HG03064 (cell line): ENCODE results near the gene ZNF341.
"Not testable (repeated sequence)": the region's sequence is repeated elsewhere in the genome, so short reads cannot be mapped to it uniquely, and the experiment has no call there.

Source experiments
- ATAC-seq: cut with Tn5 transposase; IDR thresholded peaks from one replicate; pipeline ENCODE4 v1.9.1; 2021; ENCODE audit warnings: low read depth; ENCODE audit not compliant: unreplicated experiment

ZNF341 gene

DNA sequence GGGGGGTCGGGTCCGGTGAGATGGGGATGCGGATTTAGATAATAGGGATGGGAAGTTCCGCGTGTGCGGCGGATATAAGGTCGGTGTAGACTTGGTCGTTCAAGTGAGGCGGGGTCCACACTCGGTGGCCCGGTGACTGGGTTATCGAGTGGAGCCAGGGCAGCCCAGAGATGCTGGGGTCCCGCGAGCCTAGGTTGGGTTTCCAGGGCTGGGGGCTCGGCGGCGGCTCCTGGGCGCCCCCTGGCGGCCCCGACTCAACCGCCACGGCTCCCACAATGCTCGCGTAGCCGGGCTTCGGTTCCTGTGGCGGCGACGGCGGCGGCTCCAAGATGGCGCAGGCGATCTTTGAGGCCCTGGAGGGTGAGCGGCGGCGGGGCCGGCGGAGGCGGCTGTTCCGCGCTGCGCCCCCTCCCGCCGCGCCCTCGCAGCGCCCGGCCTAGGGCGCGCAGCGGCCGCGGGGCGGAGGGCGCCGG lies at the start of gene ZNF341:
Gene ZNF341 (plus strand): TSS at position 304 of the 473 bp plus-strand sequence. CDS start 26 bp downstream, at position 330.
- peak; percentile 58 for ATAC-seq

DNA sequence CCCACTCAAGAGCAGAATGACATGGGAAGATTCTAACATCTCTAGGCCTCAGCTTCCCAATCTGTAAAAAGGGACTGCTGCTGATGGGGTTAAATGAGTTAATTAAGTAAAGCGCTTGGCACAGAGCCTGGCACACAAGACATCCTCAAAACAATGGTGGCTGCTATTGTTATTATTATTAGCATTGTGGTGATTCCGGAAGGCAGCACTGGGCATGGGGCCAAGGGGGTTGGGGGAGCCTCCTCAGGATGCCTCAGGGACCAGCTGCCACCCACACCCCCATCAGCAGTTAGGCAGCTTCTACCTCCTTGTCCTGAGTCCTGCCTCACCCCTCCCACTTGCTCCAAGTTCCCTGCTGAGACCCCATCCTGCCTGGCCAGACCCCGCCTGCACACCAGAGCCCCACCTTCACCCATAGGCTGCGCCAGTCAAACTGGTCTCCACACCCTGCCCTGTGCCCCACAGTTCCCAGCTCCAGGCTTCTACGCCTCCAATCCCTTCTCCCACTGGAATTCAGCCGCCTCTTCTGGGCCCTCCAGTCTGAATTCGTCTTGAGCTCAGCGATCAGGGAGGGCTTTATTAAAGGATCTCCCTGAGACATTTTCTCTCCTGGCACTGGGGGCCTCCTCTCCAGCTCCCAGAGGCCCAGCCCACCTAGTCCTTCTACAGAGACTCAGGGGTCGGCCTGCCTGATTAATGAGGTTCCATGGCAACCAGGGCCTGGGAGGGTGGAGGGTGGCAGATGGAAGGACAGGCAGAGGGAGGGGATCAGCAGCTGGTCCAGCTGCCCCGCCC lies 47.1 kb upstream of the ZNF341 start:
- no peak for ATAC-seq

DNA sequence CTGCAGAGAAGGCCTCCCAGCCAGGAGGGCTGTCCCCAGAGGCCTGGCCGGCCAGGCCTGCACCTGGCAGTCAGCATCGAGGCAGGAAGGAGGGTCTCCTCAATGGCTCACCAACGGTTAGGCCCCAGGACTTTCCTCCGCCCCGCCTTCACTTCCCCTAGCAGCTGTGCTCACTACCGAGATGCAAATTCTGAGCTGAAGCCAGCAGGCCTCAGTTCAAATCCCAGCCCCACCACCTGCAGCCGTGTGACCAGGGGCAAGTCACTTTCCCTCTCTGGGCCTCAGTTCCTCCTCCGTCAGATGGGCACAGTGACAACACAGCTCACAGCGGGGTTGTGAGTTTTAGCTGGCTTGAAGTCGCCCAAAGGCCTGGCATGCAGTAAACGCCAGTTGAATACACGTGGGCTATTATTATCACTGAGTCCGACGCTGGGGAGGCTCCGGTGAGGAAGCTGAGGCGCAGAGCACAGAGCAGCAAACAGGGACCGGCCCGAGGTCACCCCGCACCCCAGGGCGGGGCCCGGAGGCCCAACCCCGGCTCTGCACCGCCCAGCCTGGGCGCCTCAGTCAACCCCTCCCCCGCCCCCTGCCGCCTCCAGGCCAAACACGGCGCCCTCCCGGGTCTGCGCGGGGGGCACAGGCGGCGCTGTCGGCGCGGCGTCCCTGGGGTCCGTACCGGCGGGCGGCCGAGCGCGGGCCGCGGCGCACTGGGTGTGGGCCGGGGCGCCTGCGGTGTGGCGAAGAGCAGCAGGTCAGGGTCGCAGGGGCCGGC lies 46.3 kb upstream of the ZNF341 start:
- peak; percentile 26 for ATAC-seq

DNA sequence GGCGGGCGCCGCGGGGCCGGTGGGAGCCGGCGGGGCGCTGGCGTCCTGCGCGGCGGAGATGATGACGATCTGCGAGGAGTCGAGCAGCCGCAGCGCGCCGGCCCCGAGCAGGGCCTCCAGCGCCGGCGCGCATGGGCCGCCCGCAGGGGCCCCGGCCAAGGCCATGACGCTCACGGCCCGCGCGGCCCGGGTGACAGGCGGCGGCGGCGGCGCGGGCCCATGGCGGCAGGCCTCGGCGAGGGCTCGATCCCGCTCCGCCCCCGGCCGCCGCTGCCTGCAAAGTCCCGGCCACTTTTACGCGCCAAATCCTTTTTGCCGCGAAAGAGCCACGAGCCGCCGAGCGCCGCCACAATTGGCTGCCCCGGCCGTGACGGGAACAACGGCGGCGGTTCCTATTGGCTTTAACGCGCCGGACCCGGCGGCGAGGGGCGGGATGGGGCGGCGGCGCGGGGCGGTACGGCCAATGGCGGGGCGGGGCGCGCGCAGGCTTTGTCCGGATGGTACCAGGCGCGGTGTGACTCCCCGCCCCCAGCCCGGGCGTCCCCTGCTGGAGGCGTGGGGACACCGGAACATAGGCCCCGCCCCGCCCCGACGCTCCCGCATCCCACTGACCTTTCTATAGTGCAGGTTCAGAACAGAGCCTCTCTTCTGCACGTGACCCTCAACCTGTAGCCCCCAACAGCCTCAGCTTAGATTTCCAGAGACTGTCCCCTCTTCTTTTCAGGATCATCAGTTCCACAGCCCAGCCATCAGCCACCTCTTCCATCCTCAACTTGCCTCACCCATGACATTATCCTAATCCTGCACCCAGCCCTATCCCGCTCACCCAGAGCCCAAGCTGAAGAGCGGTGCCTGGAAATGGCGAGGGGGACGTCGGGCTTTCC lies 45.5 kb upstream of the ZNF341 start, which contains the start of gene E2F1:
Gene E2F1 (minus strand): TSS at position 286 of the 884 bp plus-strand sequence. CDS start 121 bp downstream, at position 165.
- peak; percentile 66 for ATAC-seq

DNA sequence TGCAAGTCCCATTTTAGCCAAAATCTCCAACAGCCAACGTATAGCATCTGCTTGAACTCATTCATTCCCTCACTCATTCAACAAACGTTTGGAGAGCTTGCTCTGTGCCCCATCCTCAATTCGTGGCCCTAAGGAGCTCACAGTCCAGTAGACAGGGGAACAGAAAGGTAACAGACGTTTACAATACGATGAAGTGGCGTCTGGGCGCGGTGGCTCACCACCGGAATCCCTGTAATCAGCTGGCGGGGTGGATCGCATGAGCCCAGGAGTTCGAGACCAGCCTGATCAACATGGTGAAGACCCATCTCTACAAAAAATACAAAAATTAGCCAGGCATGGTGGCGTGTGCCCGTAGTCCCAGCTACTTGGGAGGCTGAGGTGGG lies 44.8 kb upstream of the ZNF341 start:
- no peak for ATAC-seq

DNA sequence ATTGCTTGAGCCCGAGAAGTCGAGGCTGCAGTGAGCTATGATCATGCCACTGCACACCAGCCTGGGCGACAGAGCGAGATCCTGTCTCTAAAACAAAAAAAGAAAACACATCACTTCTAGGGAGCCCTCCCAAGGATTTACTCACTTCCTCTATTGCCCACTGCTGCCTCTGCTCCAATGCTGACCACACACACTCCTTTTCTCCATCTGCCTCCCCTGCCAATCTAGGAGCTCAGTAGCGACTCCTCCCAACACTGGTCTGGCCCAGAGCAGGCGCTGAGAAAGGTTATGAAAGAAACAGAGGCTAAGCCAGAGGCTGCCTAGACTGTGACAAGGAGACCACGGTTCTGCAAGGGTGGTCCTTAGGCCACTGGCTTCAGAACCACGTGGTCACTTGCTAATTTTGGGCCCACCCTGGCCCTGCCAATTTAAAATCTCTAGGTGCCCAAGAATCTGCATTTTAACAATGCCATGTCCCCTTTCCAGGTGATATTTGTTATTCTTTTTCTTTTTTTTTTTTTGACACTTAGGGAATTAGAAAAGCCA lies 44.4 kb upstream of the ZNF341 start:
- ATAC-seq, result no peak

DNA sequence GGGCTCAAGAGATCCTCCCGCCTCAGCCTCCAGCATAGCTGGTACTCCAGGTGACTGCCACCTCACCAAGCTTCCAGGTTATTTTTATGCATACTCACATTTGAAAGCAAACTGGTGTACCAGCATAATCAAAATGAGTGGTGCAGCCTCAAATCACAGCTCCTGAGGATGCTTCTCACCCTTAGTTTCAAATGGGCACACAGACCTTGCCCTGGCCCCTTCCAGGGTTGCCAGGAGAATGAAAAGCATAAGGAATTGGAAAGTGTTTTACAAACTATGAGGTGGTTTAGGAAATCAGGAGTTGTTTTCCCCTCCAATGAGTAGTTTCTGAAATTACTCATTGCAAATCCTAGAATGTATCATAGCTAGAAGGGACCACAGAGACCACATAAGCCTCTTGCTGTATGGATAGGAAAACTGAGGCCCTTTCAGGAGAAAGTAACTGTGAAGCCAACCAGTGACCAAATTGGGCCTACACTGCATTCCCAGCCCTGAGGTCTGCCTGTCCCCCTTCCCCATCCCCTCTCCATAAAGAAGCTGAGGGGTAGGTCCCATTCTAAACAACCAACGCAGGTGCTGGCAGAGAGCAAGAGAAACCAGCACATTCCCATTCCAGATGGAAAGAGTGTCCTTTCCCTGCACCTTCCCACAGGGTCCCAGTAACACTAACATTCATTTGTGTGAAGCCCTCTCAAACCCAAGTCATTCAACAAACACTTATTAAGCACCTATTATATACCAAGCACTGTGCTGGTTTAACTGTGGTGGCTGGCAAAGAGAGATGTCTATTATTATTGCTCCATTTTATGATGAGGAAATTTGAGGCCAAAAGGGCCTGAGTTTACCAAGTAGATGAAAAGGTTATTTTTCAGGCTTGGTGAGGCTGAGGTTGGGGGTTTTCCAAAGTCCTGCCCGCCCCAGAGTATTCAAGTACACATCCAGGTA lies 43.5 kb upstream of the ZNF341 start:
- no peak for ATAC-seq

DNA sequence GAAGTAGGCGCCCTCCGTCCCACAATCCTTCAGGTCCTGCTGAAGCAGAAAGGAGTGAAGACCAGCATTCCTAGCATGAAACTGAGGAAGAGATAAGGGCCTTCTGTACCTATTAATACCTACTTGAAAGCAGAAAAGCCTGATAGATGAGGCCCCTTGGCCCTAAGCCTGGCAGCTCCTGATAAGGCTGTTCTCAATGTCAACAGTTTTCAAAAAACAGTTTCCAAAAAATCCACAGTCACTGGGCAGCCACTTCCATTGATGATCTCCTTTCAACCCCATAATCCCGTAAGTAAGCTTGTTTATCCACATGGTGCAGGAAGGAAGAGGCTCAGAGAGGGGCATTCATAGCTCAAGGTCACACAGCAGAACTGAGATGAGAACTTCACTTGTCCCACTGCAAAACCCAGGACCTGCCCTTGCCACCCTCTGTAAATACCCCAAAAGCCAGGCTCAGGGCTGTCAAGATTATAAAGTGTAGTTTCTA lies 42.8 kb upstream of the ZNF341 start:
- ATAC-seq, result no peak

DNA sequence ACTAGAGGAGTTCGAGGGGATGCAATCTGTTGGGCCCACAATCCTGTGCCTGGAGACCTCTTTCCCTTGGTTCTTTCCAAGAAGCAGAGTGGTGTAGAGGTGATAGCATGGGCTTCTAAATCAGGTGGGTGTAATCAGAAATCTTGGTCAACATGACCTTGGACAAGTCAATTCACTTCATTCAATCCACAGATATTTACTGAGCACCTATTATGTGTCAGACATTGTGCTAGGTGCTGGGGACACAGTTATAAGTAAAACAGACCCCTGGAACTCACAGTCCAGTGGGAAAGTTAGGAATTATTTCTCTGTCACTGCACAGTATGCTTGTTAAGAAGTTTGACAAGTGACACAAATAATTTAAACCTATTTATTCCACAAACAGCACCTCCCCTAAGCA lies 42.3 kb upstream of the ZNF341 start:
- ATAC-seq, result no peak

DNA sequence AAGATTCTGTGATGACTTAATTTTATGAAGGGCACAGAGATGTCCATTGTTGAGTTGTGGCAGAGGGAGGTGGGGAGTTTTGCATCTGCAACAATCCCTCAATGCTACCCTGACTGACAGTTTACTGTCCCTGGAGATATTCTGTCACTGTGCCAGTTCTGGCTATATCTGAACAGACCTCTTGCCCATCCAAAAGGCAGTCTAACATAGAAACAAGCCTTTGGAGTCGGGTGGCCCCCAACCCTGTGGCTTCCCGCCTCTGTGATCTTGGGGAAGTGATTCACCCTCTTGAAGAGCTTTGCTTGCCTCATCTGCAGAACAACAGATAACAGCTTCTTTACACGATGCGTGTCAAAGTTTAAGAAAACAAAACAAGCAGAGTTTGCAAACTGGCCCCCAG lies 41.8 kb upstream of the ZNF341 start:
- ATAC-seq, result no peak

DNA sequence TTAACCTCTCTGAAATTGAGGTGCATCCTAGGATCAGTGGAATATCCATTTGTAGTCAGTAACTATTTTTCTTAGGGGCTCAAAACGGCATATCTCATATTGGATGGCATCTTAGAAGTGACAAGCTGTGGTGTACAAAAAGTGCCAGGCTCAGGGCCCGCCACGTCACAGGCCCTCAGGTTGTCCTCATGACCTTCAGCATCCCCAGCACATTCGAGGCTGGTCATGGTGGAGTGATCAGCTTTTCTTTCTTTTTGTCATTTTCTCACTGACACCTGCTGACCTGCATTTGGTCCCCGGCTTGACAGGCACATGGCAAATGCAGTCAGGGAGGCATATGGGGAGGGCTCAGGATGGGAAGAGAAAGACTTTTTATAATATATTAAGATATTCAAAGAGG lies 38.5 kb upstream of the ZNF341 start:
- no peak for ATAC-seq

DNA sequence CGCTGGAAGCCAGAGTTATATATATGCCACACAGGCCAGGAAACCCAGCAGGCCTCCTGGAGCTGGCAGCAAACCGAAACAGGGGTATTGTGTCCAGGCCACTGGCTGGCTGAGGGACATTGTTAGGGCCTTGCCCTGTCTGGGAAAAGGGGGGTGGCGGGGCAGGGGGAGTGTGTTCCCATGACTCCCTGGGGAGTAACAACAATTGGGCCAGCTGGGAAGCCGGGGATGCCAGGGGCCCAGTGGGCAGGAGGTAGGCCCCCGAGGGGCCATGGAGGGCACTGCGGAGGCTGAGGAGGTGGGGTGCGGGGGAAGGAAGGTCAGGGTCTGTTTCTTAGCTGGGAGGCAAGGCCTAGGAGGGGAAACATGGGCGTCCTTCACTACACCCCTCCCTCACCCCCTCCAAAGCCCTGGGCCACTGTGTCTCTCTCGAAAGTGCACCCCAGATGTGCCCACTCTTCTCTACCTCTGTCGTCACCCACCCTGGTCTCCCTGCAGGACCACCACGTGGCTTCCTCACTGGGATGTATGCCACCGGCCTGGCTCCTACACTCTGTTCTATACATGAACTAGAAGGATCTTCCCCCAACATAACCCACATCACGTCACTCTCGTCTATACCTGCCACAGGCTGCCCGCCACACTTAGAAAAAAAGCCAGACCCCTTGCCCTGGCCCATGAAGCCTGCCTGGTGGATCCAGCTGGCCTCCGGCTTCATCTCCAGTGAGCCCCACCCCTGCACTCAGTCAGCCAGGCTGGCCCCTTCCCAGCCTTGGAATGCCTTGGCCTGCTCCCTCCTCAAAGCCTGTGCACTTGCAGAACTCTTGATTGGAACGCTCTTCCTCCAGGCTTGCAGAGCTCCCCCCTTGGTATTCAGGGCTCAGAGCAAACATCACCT lies 37.8 kb upstream of the ZNF341 start:
- ATAC-seq, result no peak

DNA sequence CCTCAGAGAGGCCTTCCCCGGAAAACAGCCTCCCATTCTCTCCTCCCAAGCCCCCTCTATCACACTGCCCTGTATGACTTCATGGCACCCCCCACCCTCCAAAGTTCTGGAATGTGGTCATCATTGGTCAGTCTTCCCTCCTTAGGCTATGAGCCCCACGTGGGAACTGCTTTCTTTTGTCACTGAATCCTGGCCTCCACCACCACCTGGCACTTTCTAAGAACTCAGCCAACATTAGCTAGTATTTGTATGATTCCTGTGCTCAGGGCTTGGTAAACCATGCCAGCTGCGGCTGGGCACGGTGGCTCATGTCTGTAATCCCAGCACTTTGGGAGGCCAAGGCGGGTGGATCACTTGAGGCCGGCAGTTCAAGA lies 37.2 kb upstream of the ZNF341 start:
- no peak for ATAC-seq

DNA sequence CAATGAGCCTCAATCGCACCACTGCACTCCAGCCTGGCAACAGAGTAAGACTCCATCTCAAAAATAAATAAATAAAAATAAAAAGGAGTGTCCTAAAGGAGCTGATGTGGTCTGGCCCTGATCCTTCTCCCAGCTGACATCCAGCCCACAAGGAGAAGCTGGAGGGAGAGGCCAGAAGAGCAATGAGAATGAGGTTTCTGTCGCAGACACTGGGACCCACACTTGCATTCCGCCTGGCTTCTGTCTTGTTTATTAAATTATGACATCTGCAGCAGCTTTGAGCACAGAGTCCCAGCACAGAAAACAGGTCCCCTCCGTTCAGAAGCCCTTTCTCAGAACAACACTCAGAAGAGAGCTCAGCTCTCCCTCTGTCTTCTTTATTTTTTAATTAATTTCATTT lies 35.3 kb upstream of the ZNF341 start:
- no peak for ATAC-seq

DNA sequence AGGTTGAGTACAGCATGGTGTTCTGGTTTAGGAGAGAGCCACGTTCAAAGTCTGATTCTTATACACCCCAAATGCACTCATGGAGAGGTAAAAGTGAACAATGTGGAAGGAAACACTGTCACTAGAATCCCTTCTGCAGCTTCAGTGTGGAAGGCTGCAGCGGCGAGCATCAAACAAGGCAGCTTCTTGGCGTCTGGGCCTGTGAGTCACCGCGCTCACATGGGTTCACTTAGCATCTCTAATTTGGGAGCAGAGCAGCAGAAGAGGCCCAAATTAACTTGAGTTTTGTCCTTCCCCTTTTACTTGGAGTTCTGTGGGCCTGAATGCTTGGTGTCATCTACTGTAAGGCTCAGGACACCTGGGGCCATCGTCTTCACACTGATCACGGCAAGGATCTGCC lies 34.7 kb upstream of the ZNF341 start:
- ATAC-seq, result no peak

DNA sequence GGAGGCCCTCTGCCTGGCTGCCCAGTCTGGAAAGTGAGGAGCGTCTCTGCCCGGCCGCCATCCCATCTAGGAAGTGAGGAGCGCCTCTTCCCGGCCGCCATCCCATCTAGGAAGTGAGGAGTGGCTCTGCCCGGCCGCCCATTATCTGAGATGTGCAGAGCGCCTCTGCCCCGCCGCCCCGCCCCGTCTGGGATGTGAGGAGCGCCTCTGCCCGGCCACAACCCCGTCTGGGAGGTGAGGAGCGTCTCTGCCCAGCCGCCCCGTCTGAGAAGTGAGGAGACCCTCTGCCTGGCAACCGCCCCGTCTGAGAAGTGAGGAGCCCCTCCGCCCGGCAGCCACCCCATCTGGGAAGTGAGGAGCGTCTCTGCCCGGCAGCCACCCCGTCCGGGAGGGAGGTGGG lies 32.8 kb upstream of the ZNF341 start:
- ATAC-seq, result not testable (repeated sequence)

DNA sequence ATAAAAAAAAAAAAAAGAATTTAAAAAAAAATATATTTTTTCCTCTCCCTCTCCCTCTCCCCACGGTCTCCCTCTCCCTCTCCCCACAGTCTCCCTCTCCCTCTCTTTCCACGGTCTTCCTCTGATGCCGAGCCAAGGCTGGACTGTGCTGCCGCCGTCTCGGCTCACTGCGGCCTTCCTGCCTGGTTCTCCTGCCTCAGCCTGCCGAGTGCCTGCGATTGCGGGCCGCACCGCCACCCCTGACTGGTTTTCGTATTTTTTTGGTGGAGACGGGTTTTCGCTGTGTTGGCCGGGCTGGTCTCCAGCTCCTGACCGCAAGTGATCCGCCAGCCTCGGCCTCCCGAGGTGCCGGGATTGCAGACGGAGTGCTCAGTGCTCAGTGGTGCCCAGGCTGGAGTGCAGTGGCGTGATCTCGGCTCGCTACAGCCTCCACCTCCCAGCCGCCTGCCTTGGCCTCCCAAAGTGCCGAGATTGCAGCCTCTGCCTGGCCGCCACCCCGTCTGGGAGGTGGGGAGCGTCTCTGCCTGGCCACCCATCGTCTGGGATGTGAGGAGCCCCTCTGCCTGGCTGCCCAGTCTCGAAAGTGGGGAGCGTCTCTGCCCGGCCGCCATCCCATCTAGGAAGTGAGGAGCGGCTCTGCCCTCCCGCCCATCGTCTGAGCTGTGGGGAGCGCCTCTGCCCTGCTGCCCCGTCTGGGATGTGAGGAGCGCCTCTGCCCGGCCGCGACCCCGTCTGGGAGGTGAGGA lies 30.9 kb upstream of the ZNF341 start:
- not testable (repeated sequence) for ATAC-seq
